A549 (cell line): ENCODE results near the gene WDR70. TPM values are rescaled to one million over a fixed set of nuclear protein-coding genes. Genes with fewer than 3 reads are reported as not detected.
"Not testable (repeated sequence)": the region's sequence is repeated elsewhere in the genome, so short reads cannot be mapped to it uniquely, and the experiment has no call there.

Experiments used
- ATAC-seq, 2 experiments: fragments of 200-7000 bp in 1 of 2; fragments of >200 bp in 1 of 2; cut with Nextera tagmentation in 1 of 2; cut with Tn5 transposase in 1 of 2; 3 replicates each; pipeline versions ENCODE4 v1.8.0 to v1.9.1; 2018 to 2020; ENCODE audit warnings: mild to moderate bottlenecking in 1 of 2, moderate library complexity in 1 of 2
- CTCF ChIA-PET: fragments of 300-600 bp; sonication (Branson Sonifier 250); formaldehyde crosslinking; extraction: SDS; loops from one replicate; lab custom pipeline; 2021; ENCODE audit warnings: antibody characterized with exemption, inconsistent platforms; lab: Yijun Ruan, JAX
- POLR2A ChIA-PET: fragments of 350-600 bp; formaldehyde crosslinking; extraction: SDS; loops from one replicate; lab custom pipeline; 2021; ENCODE audit warnings: antibody characterized with exemption, inconsistent platforms; lab: Yijun Ruan, JAX
- DNase-seq, 2 experiments: peaks; one replicate each; pipeline versions ENCODE4 v3.0.0 to v3.0.0-alpha.2; 2011 to 2016; ENCODE audit warnings: low read depth in 1 of 2, low spot score in 1 of 2
- FAIRE-seq: peaks from 2 replicates; lab custom pipeline; 2011; peaks lifted over from hg19 to GRCh38; lab: Jason Lieb, UNC
- H3K27ac ChIP-seq, 2 experiments: fragments of >200 bp; sonication (Bioruptor Twin); formaldehyde crosslinking; 3 replicates each; pipeline ENCODE4 v1.5.1; 2016 to 2017
- H3K4me1 ChIP-seq: fragments of >200 bp; sonication (Bioruptor Twin); formaldehyde crosslinking; 3 replicates; pipeline ENCODE4 v1.6.1; 2016
- H3K4me2 ChIP-seq: fragments of >200 bp; sonication (Bioruptor Twin); formaldehyde crosslinking; 3 replicates; pipeline ENCODE4 v1.6.1; 2016
- H3K4me3 ChIP-seq: fragments of >200 bp; sonication (Bioruptor Twin); formaldehyde crosslinking; 3 replicates; pipeline ENCODE4 v1.5.1; 2016
- H3K9me3 ChIP-seq: fragments of >200 bp; sonication (Bioruptor Twin); formaldehyde crosslinking; 3 replicates; pipeline ENCODE4 v1.6.1; 2016
- CBX2 ChIP-seq: fragments of 200-600 bp; sonication (generic); IDR thresholded peaks from 2 replicates; pipeline ENCODE4 v1.6.1; 2016; ENCODE audit warnings: low read depth, mild to moderate bottlenecking, borderline replicate concordance
- CEBPB ChIP-seq, 2 experiments: fragments of >200 bp in 1 of 2; sonication (Bioruptor Twin) in 1 of 2; formaldehyde crosslinking in 1 of 2; IDR thresholded peaks; 2 replicates each; pipeline ENCODE4 v1.6.1; 2012 to 2016
- CHD4 ChIP-seq: fragments of 200-600 bp; sonication (generic); IDR thresholded peaks from 2 replicates; pipeline ENCODE4 v1.6.1; 2016; ENCODE audit warnings: antibody characterized with exemption, mild to moderate bottlenecking, borderline replicate concordance
- EHF ChIP-seq: fragments of 250-450 bp; sonication (Bioruptor Pico); IDR thresholded peaks from 2 replicates; pipeline ENCODE4 v1.5.0; 2020; ENCODE audit warnings: mild to moderate bottlenecking
- EHMT2 ChIP-seq: fragments of 200-600 bp; sonication (generic); IDR thresholded peaks from 2 replicates; pipeline ENCODE4 v1.6.1; 2016; ENCODE audit warnings: antibody characterized with exemption, low read depth, mild to moderate bottlenecking, moderate library complexity
- EP300 ChIP-seq, 2 experiments: fragments of >200 bp; sonication (Bioruptor Twin); formaldehyde crosslinking; IDR thresholded peaks; 2 replicates in 1 of 2; 3 replicates in 1 of 2; pipeline ENCODE4 v1.6.1; 2016 to 2017
- HDAC2 ChIP-seq: fragments of 200-600 bp; sonication (generic); IDR thresholded peaks from 2 replicates; pipeline ENCODE4 v1.6.1; 2016
- HES2 ChIP-seq: fragments of >200 bp; sonication (Bioruptor Twin); formaldehyde crosslinking; IDR thresholded peaks from 2 replicates; pipeline ENCODE4 v1.6.1; 2016
- JUN ChIP-seq, 2 experiments: fragments of >200 bp; sonication (Bioruptor Twin); formaldehyde crosslinking; IDR thresholded peaks; 2 replicates in 1 of 2; 3 replicates in 1 of 2; pipeline ENCODE4 v1.6.1; 2016 to 2017
- JUNB ChIP-seq: fragments of >200 bp; sonication (Bioruptor Twin); formaldehyde crosslinking; IDR thresholded peaks from 2 replicates; pipeline ENCODE4 v1.6.1; 2016
- KDM1A ChIP-seq: fragments of 200-600 bp; sonication (generic); IDR thresholded peaks from 2 replicates; pipeline ENCODE4 v1.6.1; 2016; ENCODE audit warnings: low read depth, mild to moderate bottlenecking
- MAFK ChIP-seq: fragments of 450-650 bp; IDR thresholded peaks from 2 replicates; pipeline ENCODE4 v1.6.1; 2014; ENCODE audit not compliant: partially characterized antibody
- MAX ChIP-seq: IDR thresholded peaks from 2 replicates; pipeline ENCODE4 v1.6.1; 2012
- MAZ ChIP-seq: fragments of 150-350 bp; IDR thresholded peaks from 2 replicates; pipeline ENCODE4 v1.6.1; 2014; ENCODE audit warnings: antibody characterized with exemption, low read depth, low read length, borderline replicate concordance
- NR3C1 ChIP-seq: fragments of >200 bp; sonication (Bioruptor Twin); formaldehyde crosslinking; IDR thresholded peaks from 3 replicates; pipeline ENCODE4 v1.6.1; 2017
- POLR2AphosphoS2 ChIP-seq: conservative IDR thresholded peaks from 2 replicates; pipeline ENCODE4 v1.6.1; 2012; ENCODE audit warnings: low read length, improper control_type of control experiment, inconsistent platforms
- RAD21 ChIP-seq, 2 experiments: fragments of >200 bp in 1 of 2; sonication (Bioruptor Twin) in 1 of 2; formaldehyde crosslinking in 1 of 2; IDR thresholded peaks in 1 of 2; conservative IDR thresholded peaks in 1 of 2; 2 replicates in 1 of 2; 3 replicates in 1 of 2; pipeline ENCODE4 v1.6.1; 2012 to 2018; ENCODE audit warnings: inconsistent platforms in 1 of 2
- RCOR1 ChIP-seq: fragments of 150-350 bp; IDR thresholded peaks from 2 replicates; pipeline ENCODE4 v1.6.1; 2014; ENCODE audit warnings: antibody characterized with exemption, low read length, low read depth
- RFX5 ChIP-seq: fragments of 450-650 bp; IDR thresholded peaks from 2 replicates; pipeline ENCODE4 v1.7.1; 2014; ENCODE audit warnings: antibody characterized with exemption, mild to moderate bottlenecking, moderate library complexity
- SMC3 ChIP-seq: fragments of >200 bp; sonication (Bioruptor Twin); formaldehyde crosslinking; IDR thresholded peaks from 3 replicates; pipeline ENCODE4 v1.6.1; 2018; ENCODE audit warnings: inconsistent platforms
- SREBF2 ChIP-seq: fragments of 450-650 bp; IDR thresholded peaks from 2 replicates; pipeline ENCODE4 v1.6.1; 2014; ENCODE audit warnings: mild to moderate bottlenecking, moderate library complexity
- WGBS: methylation state at CpG from one replicate; pipeline ENCODE4 v1.1.6; 2017; ENCODE audit errors: missing lambda C conversion rate; 5-methylcytosine and 5-hydroxymethylcytosine counted together
- polyA plus RNA-seq, 4 experiments: library from polyadenylated mRNA; depleted of rRNA in 3 of 4; stranded (reverse); fragments of >200 nt; fragmentation: RNase III in 1 of 4; extraction: RNeasy Plus Mini Kit Qiagen cat#74134 plus additional on column Dnase treatment in 1 of 4; gene quantifications; 2 replicates in 3 of 4; 3 replicates in 1 of 4; pipeline ENCODE4 v1.2.3, GENCODE V29; 2011 to 2017
- TF ChIP-seq, protein P1 (sequence below): fragments of 150-350 bp; IDR thresholded peaks from 2 replicates; pipeline ENCODE4 v1.6.1; 2014; ENCODE audit warnings: low read depth, mild to moderate bottlenecking, low read length
- TF ChIP-seq, protein P2 (sequence below): fragments of >200 bp; sonication (Bioruptor Twin); formaldehyde crosslinking; IDR thresholded peaks from 3 replicates; pipeline ENCODE4 v1.6.1; 2016

Gene WDR70
- polyA plus RNA-seq, 2 of the 4 experiments (the other 2 are of a cell fraction), result 13.8 to 28.8 TPM

DNA sequence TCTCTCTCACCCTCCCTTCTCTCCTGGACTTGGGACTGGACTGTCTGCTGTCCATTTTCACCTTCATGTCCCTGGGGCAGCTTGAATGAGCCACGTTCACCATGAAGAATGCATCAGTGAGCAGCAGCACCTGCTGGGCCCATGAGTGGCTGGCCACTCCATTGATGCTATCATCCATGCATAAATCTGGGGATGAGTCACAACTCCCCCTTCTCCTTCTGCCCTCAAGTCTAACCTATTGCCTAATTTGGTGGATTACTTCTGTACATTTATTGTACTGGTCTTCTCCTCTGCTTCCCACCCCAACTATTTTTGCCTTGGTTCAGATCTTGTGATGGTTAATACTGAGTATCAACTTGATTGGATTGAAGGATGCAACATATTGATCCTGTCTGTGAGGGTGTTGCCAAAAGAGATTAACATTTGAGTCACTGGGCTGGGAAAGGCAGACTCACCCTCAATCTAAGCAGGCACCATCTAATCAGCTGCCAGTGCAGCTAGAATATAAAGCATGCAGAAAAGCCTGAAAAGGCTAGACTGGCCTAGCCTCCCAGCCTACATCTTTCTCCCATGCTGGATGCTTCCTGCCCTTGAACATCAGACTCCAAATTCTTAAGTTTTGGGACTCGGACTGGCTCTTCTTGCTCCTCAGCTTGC lies 414.0 kb downstream of the WDR70 start:
- no peak for FAIRE-seq
- H3K4me2 ChIP-seq, result no peak overlapping the region
- no peak for DNase-seq
- H3K9me3 ChIP-seq, result peaks cover 13% of the 10 kb centered on the region; the same call in 1 of the 3 replicates
- TF ChIP-seq CBX2 (no peak), SMC3 (no peak), KDM1A (no peak), RCOR1 (no peak), RAD21 (conservative IDR thresholded peaks at IDR 0.05 in 1 of 2, IDR thresholded peaks at IDR 0.05 in 1 of 2) (no peak), EP300 (IDR thresholded peaks at IDR 0.05) (no peak), EHF (CRISPR knock-in tag) (no peak), POLR2AphosphoS2 (no peak), CEBPB (IDR thresholded peaks at IDR 0.05) (no peak), MAFK (no peak), HDAC2 (no peak), MAX (no peak)
- ChIA-PET POLR2A (no interaction called here), CTCF (no interaction called here)
- no peak for ATAC-seq
- no peak overlapping the region for H3K4me3 ChIP-seq
- H3K4me1 ChIP-seq, result no peaks in the 10 kb centered on the region
- no peak overlapping the region for H3K27ac ChIP-seq
- WGBS, result 4% methylated on average over 2 of the region's 2 CpGs

DNA sequence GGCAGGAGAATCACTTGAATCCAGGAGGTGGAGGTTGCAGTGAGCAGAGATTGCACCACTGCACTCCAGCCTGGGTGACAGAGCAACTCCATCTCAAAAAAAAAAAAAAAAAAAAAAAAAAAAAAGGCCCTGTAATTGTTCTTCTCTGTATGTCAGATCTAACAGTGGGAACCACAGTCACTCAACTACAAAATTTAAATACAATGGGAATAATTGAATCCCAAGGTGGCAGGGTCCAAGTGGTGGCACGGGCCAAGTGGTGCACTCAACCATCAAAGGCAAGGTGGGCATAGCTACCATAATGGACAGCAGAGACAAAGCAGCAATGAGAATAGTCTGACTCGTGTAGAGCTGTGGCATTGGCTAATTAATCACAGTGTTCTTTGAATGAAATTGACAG lies 416.2 kb downstream of the WDR70 start:
- POLR2A ChIA-PET, FAIRE-seq, H3K27ac ChIP-seq, H3K4me3 ChIP-seq, ATAC-seq, H3K4me2 ChIP-seq, DNase-seq, H3K4me1 ChIP-seq: not testable (repeated sequence)
- CTCF ChIA-PET, result interaction anchor here (0.9 kb wide), 1 partner anchor 41 kb away, joined by 3 read pairs; no protein-coding TSS in a partner anchor
- peaks cover 13% of the 10 kb centered on the region; the same call in 1 of the 3 replicates for H3K9me3 ChIP-seq
- 0% methylated on average over 2 of the region's 2 CpGs for WGBS

DNA sequence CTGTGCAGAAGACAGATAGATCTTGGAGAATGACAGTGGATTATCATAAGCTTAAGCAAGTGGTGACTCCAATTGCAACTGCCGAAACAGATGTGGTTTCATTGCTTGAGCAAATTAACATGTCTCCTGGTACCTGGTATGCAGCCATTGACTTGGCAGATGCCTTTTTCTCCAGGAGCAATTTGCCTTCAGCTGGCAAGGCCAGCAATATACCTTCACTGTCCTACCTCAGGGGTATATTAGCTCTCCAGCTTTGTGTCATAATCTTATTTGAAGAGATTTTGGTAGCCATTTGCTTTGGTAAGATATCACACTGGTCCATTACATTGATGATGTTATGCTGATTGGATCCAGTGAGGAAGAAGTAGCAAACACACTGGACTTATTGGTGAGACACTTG lies 417.3 kb downstream of the WDR70 start:
- H3K4me1 ChIP-seq, H3K27ac ChIP-seq, DNase-seq, H3K4me3 ChIP-seq, CTCF ChIA-PET, ATAC-seq, POLR2A ChIA-PET, H3K4me2 ChIP-seq, FAIRE-seq: not testable (repeated sequence)
- WGBS, result 100% methylated on average over 1 of the region's 1 CpG
- H3K9me3 ChIP-seq, result peaks cover 13% of the 10 kb centered on the region; the same call in 1 of the 3 replicates

DNA sequence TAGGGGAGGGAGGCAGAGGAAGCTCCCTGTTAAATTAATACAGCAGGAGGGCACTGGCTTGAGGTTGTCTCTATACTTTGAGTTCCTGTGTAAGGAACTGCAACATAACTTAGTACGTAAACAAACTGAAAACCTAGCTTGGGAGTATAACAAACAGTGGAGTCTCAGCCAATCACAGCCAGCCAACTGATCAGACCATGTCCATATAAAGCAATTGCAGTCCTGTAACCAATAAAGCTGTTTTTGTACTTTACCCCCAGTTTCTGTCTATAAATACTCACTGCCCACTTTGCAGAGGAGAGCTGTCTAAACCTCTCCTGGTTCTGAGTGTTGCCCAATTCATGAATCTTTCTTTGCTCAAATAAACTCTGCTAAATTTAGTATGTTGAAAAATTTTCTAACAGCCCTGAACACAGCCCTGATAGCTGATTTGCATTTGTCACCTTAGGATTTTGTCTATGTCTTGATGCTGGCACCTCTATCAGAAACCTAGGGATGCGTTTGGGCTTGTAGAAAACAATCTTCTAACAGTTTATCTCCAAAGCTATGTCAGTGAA lies 420.8 kb downstream of the WDR70 start:
- Histone ChIP-seq H3K4me3 (no peak overlapping the region), H3K9me3 (0 out of 3 replicates have a peak, but pooled peaks cover 5% of the 10 kb centered on the region), H3K4me2 (no peak overlapping the region), H3K4me1 (no peaks in the 10 kb centered on the region), H3K27ac (no peak overlapping the region)
- FAIRE-seq (no peak), ATAC-seq (no peak; a peak in 1 of 6 replicates), DNase-seq (no peak)
- ChIA-PET POLR2A (no interaction called here), CTCF (interaction anchor here (0.5 to 1.2 kb wide), 2 partner anchors 16 to 531 kb away, joined by 3 to 4 read pairs; no protein-coding TSS in a partner anchor)
- 46% methylated on average over 2 of the region's 2 CpGs for WGBS
- TF ChIP-seq RFX5, result no peak

GRCh38 chr5:37801521-37801920 lies 422.4 kb downstream of the WDR70 start:
- Histone ChIP-seq H3K4me1 (no peaks in the 10 kb centered on the region), H3K4me3 (no peak overlapping the region), H3K4me2 (no peak overlapping the region), H3K9me3 (0 out of 3 replicates have a peak, but pooled peaks cover under 1% of the 10 kb centered on the region), H3K27ac (no peak overlapping the region)
- WGBS, result 34% methylated on average over 2 of the region's 2 CpGs
- ChIA-PET CTCF (no interaction called here), POLR2A (no interaction called here)
- ATAC-seq (no peak), FAIRE-seq (no peak), DNase-seq (no peak)
- no peak for TF ChIP-seq SREBF2
- TF ChIP-seq, protein P1, sequence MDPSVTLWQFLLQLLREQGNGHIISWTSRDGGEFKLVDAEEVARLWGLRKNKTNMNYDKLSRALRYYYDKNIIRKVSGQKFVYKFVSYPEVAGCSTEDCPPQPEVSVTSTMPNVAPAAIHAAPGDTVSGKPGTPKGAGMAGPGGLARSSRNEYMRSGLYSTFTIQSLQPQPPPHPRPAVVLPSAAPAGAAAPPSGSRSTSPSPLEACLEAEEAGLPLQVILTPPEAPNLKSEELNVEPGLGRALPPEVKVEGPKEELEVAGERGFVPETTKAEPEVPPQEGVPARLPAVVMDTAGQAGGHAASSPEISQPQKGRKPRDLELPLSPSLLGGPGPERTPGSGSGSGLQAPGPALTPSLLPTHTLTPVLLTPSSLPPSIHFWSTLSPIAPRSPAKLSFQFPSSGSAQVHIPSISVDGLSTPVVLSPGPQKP, result no peak
- no peak for TF ChIP-seq HES2
- TF ChIP-seq MAZ, result no peak
- TF ChIP-seq RAD21 (conservative IDR thresholded peaks at IDR 0.05 in 1 of 2, IDR thresholded peaks at IDR 0.05 in 1 of 2), result no peak
- no peak for TF ChIP-seq NR3C1
- no peak for TF ChIP-seq EHMT2
- TF ChIP-seq CHD4, result no peak
- no peak for TF ChIP-seq JUNB
- TF ChIP-seq, protein P2, sequence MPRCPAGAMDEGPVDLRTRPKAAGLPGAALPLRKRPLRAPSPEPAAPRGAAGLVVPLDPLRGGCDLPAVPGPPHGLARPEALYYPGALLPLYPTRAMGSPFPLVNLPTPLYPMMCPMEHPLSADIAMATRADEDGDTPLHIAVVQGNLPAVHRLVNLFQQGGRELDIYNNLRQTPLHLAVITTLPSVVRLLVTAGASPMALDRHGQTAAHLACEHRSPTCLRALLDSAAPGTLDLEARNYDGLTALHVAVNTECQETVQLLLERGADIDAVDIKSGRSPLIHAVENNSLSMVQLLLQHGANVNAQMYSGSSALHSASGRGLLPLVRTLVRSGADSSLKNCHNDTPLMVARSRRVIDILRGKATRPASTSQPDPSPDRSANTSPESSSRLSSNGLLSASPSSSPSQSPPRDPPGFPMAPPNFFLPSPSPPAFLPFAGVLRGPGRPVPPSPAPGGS, result no peak
- TF ChIP-seq JUN (IDR thresholded peaks at IDR 0.05), result no peak
